Parathyroid adenoma (tissue), 2 donors: ENCODE measurements around the gene LGSN.

ENCODE experiments used
- H2AFZ ChIP-seq: fragments of 300-600 bp; sonication (generic); one replicate; pipeline ENCODE4 v1.7.0; 2017; ENCODE audit warnings: antibody characterized with exemption, mild to moderate bottlenecking
- H3K27ac ChIP-seq: fragments of 300-600 bp; sonication (generic); one replicate; pipeline ENCODE4 v1.7.0; 2017
- H3K27me3 ChIP-seq: fragments of 300-600 bp; sonication (generic); one replicate; pipeline ENCODE4 v1.7.0; 2017; ENCODE audit warnings: low read length; ENCODE audit not compliant: control insufficient read depth, insufficient read depth
- H3K36me3 ChIP-seq: fragments of 300-600 bp; sonication (generic); one replicate; pipeline ENCODE4 v1.7.0; 2017; ENCODE audit warnings: low read length; ENCODE audit not compliant: control insufficient read depth, insufficient read depth
- H3K4me1 ChIP-seq: fragments of 300-600 bp; sonication (generic); one replicate; pipeline ENCODE4 v1.7.0; 2017; ENCODE audit warnings: control low read depth
- H3K4me2 ChIP-seq: fragments of 300-600 bp; sonication (generic); one replicate; pipeline ENCODE4 v1.7.0; 2017; ENCODE audit warnings: low read length
- H3K4me3 ChIP-seq: fragments of 300-600 bp; sonication (generic); one replicate; pipeline ENCODE4 v1.7.0; 2017; ENCODE audit warnings: low read depth, low read length
- H3K79me2 ChIP-seq: fragments of 300-600 bp; sonication (generic); one replicate; pipeline ENCODE4 v1.7.0; 2017; ENCODE audit warnings: control low read depth
- H3K9ac ChIP-seq: fragments of 300-600 bp; sonication (generic); one replicate; pipeline ENCODE4 v1.7.0; 2017; ENCODE audit warnings: mild to moderate bottlenecking
- H3K9me3 ChIP-seq: fragments of 300-600 bp; sonication (generic); one replicate; pipeline ENCODE4 v1.7.0; 2017; ENCODE audit warnings: low read length; ENCODE audit not compliant: control insufficient read depth
- CTCF ChIP-seq: fragments of 300-600 bp; sonication (generic); IDR thresholded peaks from one replicate; pipeline ENCODE4 v1.7.0; 2017; ENCODE audit warnings: antibody characterized with exemption, mild to moderate bottlenecking
- donor health status: primary hyperparathyroidism.

Gene LGSN

GRCh38 chr6:63322981-63323380, 3.2 kb upstream of the LGSN start:
- no peaks in the 10 kb centered on the region for H3K4me1 ChIP-seq
- no peak overlapping the region for H3K4me3 ChIP-seq
- no peaks in the 10 kb centered on the region for H3K36me3 ChIP-seq
- H3K4me2 ChIP-seq, result no peak overlapping the region
- H3K9ac ChIP-seq, result no peak overlapping the region
- no peaks in the 10 kb centered on the region for H3K27me3 ChIP-seq
- no peak overlapping the region for H3K27ac ChIP-seq
- H3K9me3 ChIP-seq, result no peaks in the 10 kb centered on the region
- TF ChIP-seq CTCF, result no peak
- no peaks in the 10 kb centered on the region for H3K79me2 ChIP-seq
- no peak overlapping the region for H2AFZ ChIP-seq

GRCh38 chr6:63321821-63322220, 2.0 kb upstream of the LGSN start:
- no peaks in the 10 kb centered on the region for H3K9me3 ChIP-seq
- H3K4me1 ChIP-seq, result no peaks in the 10 kb centered on the region
- TF ChIP-seq CTCF, result no peak
- no peaks in the 10 kb centered on the region for H3K27me3 ChIP-seq
- H3K27ac ChIP-seq, result no peak overlapping the region
- H3K4me3 ChIP-seq, result no peak overlapping the region
- no peaks in the 10 kb centered on the region for H3K79me2 ChIP-seq
- H3K9ac ChIP-seq, result no peak overlapping the region
- no peaks in the 10 kb centered on the region for H3K36me3 ChIP-seq
- no peak overlapping the region for H3K4me2 ChIP-seq
- no peak overlapping the region for H2AFZ ChIP-seq

GRCh38 chr6:63317641-63318040, 2.1 kb downstream of the LGSN start:
- Histone ChIP-seq H3K9ac (no peak overlapping the region), H3K27ac (no peak overlapping the region), H3K9me3 (no peaks in the 10 kb centered on the region), H3K36me3 (no peaks in the 10 kb centered on the region), H3K27me3 (no peaks in the 10 kb centered on the region), H2AFZ (no peak overlapping the region), H3K79me2 (no peaks in the 10 kb centered on the region), H3K4me2 (no peak overlapping the region), H3K4me3 (no peak overlapping the region), H3K4me1 (no peaks in the 10 kb centered on the region)
- TF ChIP-seq CTCF, result no peak

- Histone ChIP-seq H3K36me3 (no peaks in the 10 kb centered on the region), H3K4me3 (no peak overlapping the region), H3K27ac (no peak overlapping the region), H2AFZ (no peak overlapping the region), H3K9me3 (no peaks in the 10 kb centered on the region), H3K9ac (no peak overlapping the region), H3K27me3 (no peaks in the 10 kb centered on the region), H3K79me2 (no peaks in the 10 kb centered on the region), H3K4me1 (no peaks in the 10 kb centered on the region), H3K4me2 (no peak overlapping the region)
- TF ChIP-seq CTCF, result no peak
Measured at GRCh38 chr6:63316113-63316512, 3.7 kb downstream of the LGSN start.

- Histone ChIP-seq H3K4me1 (no peaks in the 10 kb centered on the region), H3K4me3 (no peak overlapping the region), H3K4me2 (no peak overlapping the region), H3K9ac (no peak overlapping the region), H3K9me3 (no peaks in the 10 kb centered on the region), H3K79me2 (no peaks in the 10 kb centered on the region), H3K36me3 (no peaks in the 10 kb centered on the region), H3K27ac (no peak overlapping the region), H2AFZ (no peak overlapping the region), H3K27me3 (no peaks in the 10 kb centered on the region)
- TF ChIP-seq CTCF, result no peak
Measured at GRCh38 chr6:63313111-63313510, 6.7 kb downstream of the LGSN start.
